Right renal pelvis (tissue), 4 donors: ENCODE results near the gene HOXA6. TPM values are rescaled to one million over a fixed set of nuclear protein-coding genes. Genes with fewer than 3 reads are reported as not detected.

ENCODE experiments used
- DNase-seq, 4 donors: peaks; one replicate each; pipeline ENCODE4 v3.0.0-alpha.2; 2013; ENCODE audit warnings: low read depth in 4 of 4, low spot score in 3 of 4, missing footprints in 1 of 4
- polyA plus RNA-seq, 4 donors: library from polyadenylated mRNA; unstranded; fragments of 120-200 nt; gene quantifications; one replicate each; pipeline ENCODE4 v1.2.1, GENCODE V29; 2013; ENCODE audit not compliant: insufficient read length in 4 of 4

HOXA6 gene
- polyA plus RNA-seq, 4 donors: 24.3 to 43.2 (median 29.4) TPM

DNA sequence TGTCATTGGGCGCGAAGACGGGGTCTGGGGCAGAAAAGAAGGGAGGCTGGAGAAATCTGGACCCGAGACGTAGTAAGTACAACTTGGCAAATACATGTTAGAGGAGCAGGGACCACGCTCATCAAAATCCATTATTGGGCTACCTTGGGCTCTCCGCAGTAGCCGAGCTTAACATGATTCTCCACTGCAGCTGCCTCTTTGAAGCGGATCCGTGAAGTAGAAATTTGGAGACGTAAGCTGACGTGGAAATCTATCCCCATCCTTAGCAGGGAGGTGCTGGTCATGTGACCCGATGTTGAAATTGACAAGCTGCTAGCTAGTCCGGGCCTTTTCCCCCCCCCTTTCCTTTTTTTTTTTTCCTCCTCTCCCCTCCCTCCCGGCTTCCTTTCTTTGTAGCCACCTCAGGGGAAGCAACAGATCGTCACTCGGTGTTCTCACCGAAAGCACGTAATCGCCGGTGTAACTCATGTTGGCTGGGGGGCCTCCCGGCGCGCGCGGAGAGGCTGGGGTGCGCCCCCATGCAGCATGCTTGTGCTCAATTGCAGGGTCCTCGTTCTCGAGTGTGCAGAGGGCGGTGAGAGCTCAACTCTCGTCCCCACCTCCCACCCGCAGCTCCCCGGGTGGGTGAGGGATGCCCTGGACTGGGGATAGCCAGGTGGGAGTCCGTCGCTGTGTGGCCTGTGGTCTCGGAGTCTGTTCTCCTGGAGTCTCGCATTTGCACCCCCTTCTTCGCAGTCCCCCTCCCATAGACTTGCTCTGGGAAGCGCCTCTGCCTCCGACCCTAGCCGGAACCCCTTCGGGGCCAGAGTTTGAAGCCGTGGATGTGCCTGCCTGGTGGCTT lies 37.7 kb upstream of the HOXA6 start, which contains the start of gene HOXA11:
Gene HOXA11 (minus strand): TSS at position 220 of the 841 bp plus-strand sequence. CDS start 88 bp downstream, at position 132.
- DNase-seq: peak in 3 of 4 donors; percentile 88 to 95 (median 92)

DNA sequence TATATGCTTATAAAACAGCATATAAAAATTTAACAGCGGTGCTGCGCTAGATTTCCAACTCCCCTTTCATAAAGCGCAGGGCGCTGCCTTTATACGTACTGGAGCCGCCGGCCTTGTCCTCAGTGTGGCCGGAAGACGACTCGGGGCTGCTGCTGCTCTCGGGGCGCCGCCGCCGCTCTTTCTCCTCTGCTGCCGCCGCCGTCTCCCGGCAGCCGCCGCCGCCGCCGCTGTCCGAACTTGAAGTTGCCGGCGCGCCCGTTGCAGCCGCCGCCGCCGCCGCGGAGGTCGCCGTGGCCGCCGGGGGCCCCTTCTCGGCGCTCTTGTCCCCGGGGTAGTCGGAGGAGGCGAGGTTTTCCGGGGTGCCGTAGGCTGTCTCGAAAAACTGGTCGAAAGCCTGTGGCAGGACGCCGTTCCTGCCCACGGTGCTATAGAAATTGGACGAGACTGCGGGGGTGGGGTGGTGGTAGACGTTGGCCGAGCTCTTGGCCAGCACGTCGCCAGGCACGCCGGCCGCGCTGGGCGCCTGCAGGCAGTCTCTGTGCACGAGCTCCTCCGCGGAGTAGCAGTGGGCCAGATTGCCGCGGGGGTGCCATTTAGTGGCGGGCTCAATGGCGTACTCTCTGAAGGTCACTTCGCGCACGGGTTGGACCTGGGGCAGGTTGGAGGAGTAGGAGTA lies 36.9 kb upstream of the HOXA6 start:
- DNase-seq: no peak

DNA sequence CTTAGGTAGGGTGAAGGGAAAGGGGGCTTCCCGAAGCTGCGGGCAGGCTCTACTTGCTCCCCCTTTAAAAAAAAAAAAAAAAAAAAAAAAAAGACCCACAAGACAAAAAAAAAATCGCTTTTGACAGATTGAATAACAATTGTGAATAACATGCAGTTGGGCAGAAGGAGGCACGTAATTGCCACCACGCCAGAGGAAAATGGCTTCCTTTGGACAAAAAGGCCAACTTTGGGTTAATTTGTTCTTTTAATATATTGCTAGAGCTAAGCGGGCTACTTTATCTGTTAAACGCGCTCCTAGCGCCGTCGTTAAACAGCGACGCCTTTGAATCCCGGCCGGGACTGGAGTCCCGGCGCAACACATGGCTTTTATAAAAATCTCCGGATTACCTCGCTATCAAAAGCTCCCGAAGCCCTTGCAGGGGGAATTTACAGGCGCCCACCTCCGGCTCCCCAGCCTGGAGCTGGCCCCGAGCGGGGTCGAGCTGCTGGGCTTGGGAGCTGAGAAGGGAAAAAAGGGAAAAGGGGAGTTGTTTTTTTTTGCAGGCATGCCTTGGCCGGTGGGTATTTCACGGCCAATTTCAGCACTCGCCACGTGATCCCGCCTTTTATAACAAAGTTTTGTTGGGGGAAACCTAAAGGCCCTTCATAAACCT lies 36.2 kb upstream of the HOXA6 start:
- DNase-seq: no peak

GRCh38 chr7:27182861-27183681 lies 35.5 kb upstream of the HOXA6 start:
- DNase-seq: no peak

DNA sequence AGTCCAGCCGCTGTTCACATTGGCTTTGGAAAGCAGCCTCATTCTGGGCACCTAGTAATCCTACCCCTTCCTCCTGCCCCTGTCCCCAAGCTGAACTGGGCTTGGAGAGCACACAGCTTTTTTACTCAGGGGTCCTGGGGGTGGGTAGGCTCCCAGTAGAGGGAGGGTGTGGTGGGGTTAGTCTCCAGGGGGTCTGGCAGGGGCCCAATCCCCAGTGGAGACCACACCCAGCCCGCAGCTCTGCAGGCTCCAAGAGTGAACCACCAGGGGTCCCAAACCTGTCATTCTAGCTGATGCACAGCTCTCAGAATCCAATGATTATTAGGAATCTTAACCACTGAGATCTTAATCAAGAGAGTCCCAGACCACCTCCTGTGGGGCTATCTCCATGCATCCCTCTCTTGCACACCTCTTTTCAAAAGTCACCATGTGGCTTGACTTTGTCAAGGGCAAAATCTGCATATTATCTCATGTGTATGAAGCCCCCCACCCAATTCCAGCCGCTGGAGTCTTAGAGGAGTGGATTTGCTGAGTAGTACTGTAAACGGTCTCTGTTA lies 34.8 kb upstream of the HOXA6 start:
- no peak for DNase-seq

- no peak for DNase-seq
Measured at GRCh38 chr7:27181795-27182275, 34.3 kb upstream of the HOXA6 start.

DNA sequence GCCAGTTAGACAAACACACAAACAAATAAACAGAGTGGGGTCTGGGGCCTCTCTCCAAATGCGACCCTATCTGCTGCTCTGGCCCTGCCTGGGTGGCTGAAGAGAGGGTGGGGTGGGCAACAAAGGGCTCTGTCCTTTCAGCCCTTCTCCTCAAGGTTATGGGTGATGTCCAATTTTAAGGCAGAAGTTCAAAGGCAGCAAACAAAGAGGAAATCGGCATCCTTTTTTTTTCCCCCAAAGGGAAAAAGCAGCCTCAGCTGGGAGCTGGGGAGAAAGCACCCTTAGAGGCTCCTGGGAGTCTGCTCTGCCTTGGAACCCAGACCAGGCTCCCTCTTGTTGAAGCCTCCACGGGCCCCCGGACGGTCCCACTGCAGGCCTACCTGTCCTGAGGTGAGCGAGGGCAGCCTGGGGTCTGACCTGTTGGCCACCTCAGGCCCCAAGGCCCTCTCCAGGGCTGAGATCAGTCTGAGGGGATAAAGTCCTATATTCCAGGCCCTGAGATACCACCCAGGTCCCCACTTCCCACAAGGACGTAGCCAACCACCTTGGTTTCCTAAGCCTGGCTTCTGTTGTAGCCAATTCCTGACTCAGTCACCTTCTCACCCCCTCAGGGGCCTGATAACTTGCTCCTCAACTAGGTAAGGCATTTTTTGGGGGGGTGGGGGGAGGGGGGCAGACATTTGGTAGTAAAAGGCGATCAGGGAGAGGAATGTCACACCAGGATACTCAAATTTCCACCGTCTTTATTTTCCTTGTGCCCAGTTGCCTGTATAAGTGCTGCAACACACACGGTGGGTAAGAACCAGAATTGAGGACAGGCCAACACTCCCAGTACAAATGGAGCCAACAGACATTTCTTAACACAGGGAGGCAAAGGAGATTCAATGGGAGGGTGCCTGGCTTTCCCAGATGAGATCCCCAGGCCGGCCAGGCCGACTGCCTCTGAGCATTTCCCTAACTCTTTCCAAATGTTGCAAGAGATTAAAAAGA lies 33.2 kb upstream of the HOXA6 start:
- DNase-seq: no peak

DNA sequence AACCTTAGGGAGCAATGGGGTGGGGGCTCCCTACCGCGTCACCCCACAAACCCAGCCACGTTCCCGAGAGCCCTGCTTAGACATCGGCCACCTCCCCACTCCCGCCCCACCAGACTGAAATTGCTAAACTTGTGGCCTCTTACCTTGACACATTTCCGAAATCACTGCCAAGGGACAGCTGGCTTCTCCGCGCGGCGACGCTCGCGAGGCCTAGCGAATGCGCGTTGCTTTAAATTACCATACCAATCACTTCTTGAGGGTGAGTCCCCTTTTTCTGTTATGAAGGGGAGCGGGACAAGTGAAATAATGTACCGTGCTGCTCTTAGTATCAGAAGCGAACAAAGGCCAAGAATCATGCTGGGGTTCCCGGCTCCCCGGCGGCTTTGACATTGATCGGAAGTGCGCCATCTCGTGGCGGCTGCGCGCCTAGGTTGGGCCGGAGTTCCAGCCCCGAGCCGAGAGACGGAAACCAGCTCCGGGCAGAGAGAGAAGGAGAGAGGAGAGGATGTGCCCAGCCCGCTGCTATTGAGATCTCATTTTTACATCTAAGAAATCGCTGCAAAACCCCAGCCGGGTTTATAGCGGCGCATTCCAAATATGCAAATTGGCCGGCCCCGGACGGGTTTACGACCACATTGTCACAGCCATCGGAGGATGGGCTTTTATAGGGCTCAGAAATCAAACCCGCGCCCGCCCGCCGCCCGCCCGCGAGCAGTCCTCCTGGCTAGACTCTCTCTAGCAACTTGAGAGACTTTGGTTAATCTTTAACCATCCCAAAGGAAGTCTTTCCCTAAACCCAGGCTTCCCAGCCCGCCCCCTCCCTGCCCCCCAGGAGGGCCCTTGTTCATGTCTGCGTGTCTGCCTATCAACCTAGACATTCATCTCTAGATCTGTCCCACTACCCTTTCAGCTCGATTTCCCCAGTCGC lies 32.2 kb upstream of the HOXA6 start:
- DNase-seq: peak in 3 of 4 donors; percentile 87 to 94 (median 90)

GRCh38 chr7:27179030-27179429 lies 31.5 kb upstream of the HOXA6 start:
- no peak for DNase-seq

GRCh38 chr7:27178366-27178765 lies 30.8 kb upstream of the HOXA6 start:
- DNase-seq: no peak

DNA sequence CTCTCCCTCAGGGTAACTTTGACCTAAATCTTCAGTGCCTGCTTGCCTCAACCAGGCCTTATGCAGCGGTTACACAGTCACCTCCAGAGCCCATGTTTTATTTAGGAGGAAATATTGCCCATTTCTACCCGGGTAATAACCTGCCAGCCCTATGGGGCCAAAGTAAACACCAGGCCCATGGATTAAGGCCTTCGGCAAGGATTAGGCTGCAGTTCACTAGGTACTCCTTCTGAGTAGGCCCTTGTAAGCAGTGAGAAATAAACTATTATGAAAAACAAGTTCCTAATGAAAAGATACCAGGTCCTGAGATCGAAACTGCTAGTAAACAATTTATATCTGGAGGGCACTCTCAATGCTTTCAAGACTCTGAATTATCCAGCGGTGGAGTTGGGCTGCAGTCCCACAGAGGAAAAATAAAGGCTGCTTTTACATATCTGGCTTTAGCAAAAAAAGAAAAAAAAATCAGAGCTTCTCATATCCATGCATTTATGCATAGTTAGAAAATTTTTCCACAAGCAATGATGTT lies 30.3 kb upstream of the HOXA6 start:
- DNase-seq: no peak

GRCh38 chr7:27176962-27177794 lies 29.6 kb upstream of the HOXA6 start:
- no peak for DNase-seq

DNA sequence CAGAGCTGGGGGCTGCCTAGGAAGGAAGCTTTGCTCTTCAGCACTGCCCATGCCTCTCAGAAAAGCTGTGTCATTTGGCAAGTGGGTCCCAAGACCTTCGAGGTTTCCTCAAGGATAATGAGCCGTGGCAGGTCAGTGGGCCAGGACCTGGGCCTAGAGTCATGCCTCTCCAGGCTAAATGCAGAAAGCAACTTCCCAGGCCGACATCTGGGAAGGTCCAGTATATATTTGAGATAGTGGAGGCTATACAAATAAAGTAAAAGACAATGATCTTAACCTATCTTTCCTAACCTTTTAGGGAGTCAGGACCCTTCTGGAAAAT lies 28.9 kb upstream of the HOXA6 start:
- DNase-seq: no peak

DNA sequence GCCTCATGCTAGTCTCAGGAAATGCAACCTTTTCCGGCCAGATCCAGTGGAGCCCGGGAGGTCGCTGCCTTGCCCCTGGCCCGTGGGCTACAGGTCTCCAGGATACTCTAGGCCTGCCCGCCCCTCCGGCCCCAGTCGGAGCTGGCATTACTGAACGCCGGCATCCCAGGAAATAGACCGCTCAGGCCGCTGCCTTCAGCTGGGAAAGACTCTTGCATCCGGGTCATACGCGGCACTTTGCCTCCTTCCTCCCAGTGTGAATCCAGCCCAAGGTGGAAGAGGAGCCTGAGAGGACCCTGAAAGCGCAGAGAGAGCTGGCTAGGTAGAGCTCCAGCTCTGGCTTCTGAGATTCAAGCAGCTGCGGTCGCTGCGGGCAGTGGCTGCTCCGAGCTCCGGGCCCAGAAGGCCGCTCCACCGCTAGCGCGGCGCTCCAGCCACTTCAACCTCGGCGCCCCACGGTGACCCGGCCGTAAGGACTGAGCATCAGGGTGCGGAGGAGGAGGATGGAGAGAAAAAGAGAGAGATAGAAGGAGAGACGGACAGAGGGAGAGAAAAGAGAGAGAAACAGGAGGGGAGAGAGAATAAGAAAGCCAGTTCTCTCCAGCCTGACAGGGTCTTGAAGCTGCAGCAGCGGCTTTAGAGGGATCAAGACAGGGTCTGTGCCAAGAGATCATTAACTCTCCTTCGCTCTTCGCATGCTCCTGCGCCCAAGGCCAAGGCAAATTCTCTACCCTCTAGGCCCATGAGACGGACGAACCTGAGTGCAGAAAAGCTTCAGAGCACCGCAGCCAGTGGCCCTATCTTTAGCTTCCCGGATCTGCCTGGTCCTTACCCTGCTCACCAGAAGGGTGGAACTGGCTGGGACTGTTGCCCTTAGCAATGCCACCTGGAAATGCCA lies 28.3 kb upstream of the HOXA6 start:
- no peak for DNase-seq

- DNase-seq: no peak
Measured at GRCh38 chr7:27174874-27175625, 27.5 kb upstream of the HOXA6 start.
